K562 (cell line): Measurements from ENCODE around the gene LUZP1. TPM values are rescaled to one million over a fixed set of nuclear protein-coding genes. Genes with fewer than 3 reads are reported as not detected.

Experiments used
- CEBPB ChIP-seq: fragments of 450-650 bp; IDR thresholded peaks from 2 replicates; pipeline ENCODE4 v1.6.1; 2016; ENCODE audit warnings: missing genetic modification characterization, missing compliant biosample characterization
- ELF4 ChIP-seq: fragments of 450-650 bp; formaldehyde crosslinking; IDR thresholded peaks from 2 replicates; pipeline ENCODE4 v1.4.0; 2022; ENCODE audit warnings: missing genetic modification characterization
- EP400 ChIP-seq: fragments of 450-650 bp; IDR thresholded peaks from 2 replicates; pipeline ENCODE4 v1.6.1; 2017; ENCODE audit warnings: antibody characterized with exemption, mild to moderate bottlenecking, moderate library complexity
- FOXO4 ChIP-seq: fragments of 450-650 bp; formaldehyde crosslinking; IDR thresholded peaks from 2 replicates; pipeline ENCODE4 v1.4.0; 2020; ENCODE audit warnings: mild to moderate bottlenecking, moderate library complexity
- GABPB2 ChIP-seq: fragments of 250-450 bp; sonication (Bioruptor Pico); conservative IDR thresholded peaks from 2 replicates; pipeline ENCODE4 v1.5.1; 2021; ENCODE audit warnings: mild to moderate bottlenecking
- HDAC2 ChIP-seq: fragments of 450-650 bp; IDR thresholded peaks from 2 replicates; pipeline ENCODE4 v1.6.1; 2016; ENCODE audit warnings: mild to moderate bottlenecking
- JUND ChIP-seq, 2 experiments: IDR thresholded peaks; 2 replicates in 1 of 2; 3 replicates in 1 of 2; pipeline ENCODE4 v1.6.1; 2011; ENCODE audit warnings: borderline replicate concordance in 2 of 2, low read depth in 2 of 2, low read length in 2 of 2, improper control_type of control experiment in 1 of 2, missing biosample characterization in 1 of 2, missing genetic modification characterization in 1 of 2, missing genetic modification reagents in 1 of 2
- NCOA1 ChIP-seq: fragments of 450-650 bp; IDR thresholded peaks from 2 replicates; pipeline ENCODE4 v1.6.1; 2016; ENCODE audit warnings: low read depth
- PTBP1 ChIP-seq: fragments of 200-400 bp; formaldehyde crosslinking; IDR thresholded peaks from 2 replicates; pipeline ENCODE4 v1.6.1; 2017; ENCODE audit warnings: low read depth, low read length
- SMAD3 ChIP-seq: fragments of 450-650 bp; formaldehyde crosslinking; conservative IDR thresholded peaks from 2 replicates; pipeline ENCODE4 v1.4.0; 2020; ENCODE audit warnings: mild to moderate bottlenecking
- TCF7 ChIP-seq: sonication (generic); IDR thresholded peaks from 2 replicates; pipeline ENCODE4 v1.6.1; 2016; ENCODE audit warnings: antibody characterized with exemption, borderline replicate concordance
- TFAP4 ChIP-seq: sonication (generic); formaldehyde crosslinking; IDR thresholded peaks from 2 replicates; pipeline ENCODE4 v1.8.0; 2022; ENCODE audit warnings: missing genetic modification reagents, mild to moderate bottlenecking, moderate library complexity, borderline replicate concordance
- THAP7 ChIP-seq: fragments of 250-450 bp; sonication (Bioruptor Pico); IDR thresholded peaks from 2 replicates; pipeline ENCODE4 v1.5.0; 2021
- USF2 ChIP-seq: sonication (generic); formaldehyde crosslinking; IDR thresholded peaks from 2 replicates; pipeline ENCODE4 v1.5.0; 2020; ENCODE audit warnings: missing genetic modification reagents
- ZKSCAN3 ChIP-seq: fragments of 250-450 bp; sonication (Bioruptor Pico); IDR thresholded peaks from 2 replicates; pipeline ENCODE4 v1.4.0; 2020
- ZNF431 ChIP-seq: sonication (generic); formaldehyde crosslinking; IDR thresholded peaks from 2 replicates; pipeline ENCODE4 v1.8.0; 2022; ENCODE audit warnings: mild to moderate bottlenecking, missing genetic modification reagents
- ZNF449 ChIP-seq: fragments of 250-450 bp; sonication (Bioruptor Pico); IDR thresholded peaks from 2 replicates; pipeline ENCODE4 v1.8.0; 2022; ENCODE audit warnings: moderate library complexity, mild to moderate bottlenecking, inconsistent platforms
- ZNF592 ChIP-seq: fragments of 450-650 bp; IDR thresholded peaks from 2 replicates; pipeline ENCODE4 v1.6.1; 2017; ENCODE audit warnings: antibody characterized with exemption, mild to moderate bottlenecking
- ZNF717 ChIP-seq: fragments of 250-450 bp; sonication (Bioruptor Pico); IDR thresholded peaks from 2 replicates; pipeline ENCODE4 v1.5.0; 2021
- polyA plus RNA-seq, 8 experiments: library from polyadenylated mRNA; depleted of rRNA in 4 of 8; stranded (reverse) in 5 of 8; unstranded in 3 of 8; fragments of >200 nt; fragmentation: Nextera tagmentation in 2 of 8; fragmentation: Illumina TruSeq in 1 of 8; extraction: Ambion mirVana in 2 of 8; extraction: Trizol in 1 of 8; gene quantifications; 2 replicates each; pipeline versions ENCODE4 v1.2.1 to v1.2.3, GENCODE V29; 2011 to 2014; ENCODE audit warnings: inconsistent platforms in 1 of 8, missing spikeins in 1 of 8
- total RNA-seq, 7 experiments: library from RNA; depleted of rRNA in 6 of 7; stranded (reverse); fragments of >200 nt in 6 of 7; fragmentation: Illumina TruSeq in 2 of 7; extraction: Trizol in 2 of 7; gene quantifications; 2 replicates each; pipeline versions ENCODE4 v1.2.1 to v1.2.3, GENCODE V29; 2011 to 2021; ENCODE audit warnings: low replicate concordance in 1 of 7

The LUZP1 gene
- total and polyA plus RNA-seq, 9 of the 15 experiments (the other 6 are each of a cell fraction or from before 2014, with no cell fraction given), result 6.5 to 19.1 (median 12.4) TPM

DNA sequence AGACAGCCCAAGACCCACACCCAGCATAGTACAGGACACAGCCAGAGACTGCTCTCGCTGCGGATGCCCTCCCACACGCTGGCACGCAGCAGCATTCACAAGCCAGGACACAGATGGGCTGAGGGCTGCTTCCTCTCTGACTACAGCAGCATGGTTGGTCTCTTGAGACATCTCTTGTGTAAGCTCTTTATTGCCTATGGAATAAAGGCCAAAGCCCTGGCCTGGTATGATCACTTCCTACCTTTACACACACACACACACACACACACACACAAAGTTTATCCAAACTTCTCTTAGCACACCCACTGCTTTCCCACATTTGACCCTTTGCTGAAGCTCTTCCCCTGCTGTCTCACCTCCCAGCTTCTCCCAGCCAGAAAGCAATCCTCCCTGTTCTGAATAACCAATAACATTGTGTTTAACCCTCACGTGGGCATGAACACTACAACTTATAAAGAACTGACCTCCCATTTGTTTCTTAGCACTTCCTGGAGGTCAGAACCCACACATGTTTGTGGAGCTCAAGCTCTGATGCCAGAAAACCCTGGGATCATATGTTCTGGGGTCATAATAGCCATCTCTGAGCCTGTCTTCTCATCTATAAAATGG is 1.2 kb upstream of the LUZP1 start (continued):
- TF ChIP-seq ZNF592, result 0 out of 2 replicates have a peak, but pooled peaks have one; percentile 46
- TF ChIP-seq FOXO4, result no peak
- no peak for TF ChIP-seq GABPB2 (CRISPR knock-in tag)
- TF ChIP-seq ZNF431 (CRISPR knock-in tag), result no peak
- no peak for TF ChIP-seq ZNF717 (CRISPR knock-in tag)
- no peak for TF ChIP-seq THAP7
- no peak for TF ChIP-seq ZNF449
- no peak for TF ChIP-seq TFAP4
- no peak for TF ChIP-seq CEBPB
- peak; percentile 95 for TF ChIP-seq USF2
- no peak for TF ChIP-seq JUND (IDR thresholded peaks at IDR 0.05; ENCODE audit: borderline replicate concordance, low read depth, low read length)
- no peak; the same call in 2 of the 3 replicates for TF ChIP-seq JUND (tag; IDR thresholded peaks at IDR 0.05; ENCODE audit: borderline replicate concordance, low read depth, low read length)
- TF ChIP-seq ZKSCAN3 (CRISPR knock-in tag), result no peak
- TF ChIP-seq SMAD3, result no peak
- TF ChIP-seq TCF7, result no peak
- TF ChIP-seq EP400, result peak; percentile 52; the same call in 1 of the 2 replicates
- no peak for TF ChIP-seq NCOA1
- TF ChIP-seq HDAC2, result 0 out of 2 replicates have a peak, but pooled peaks have one; percentile 16
- TF ChIP-seq ELF4 (CRISPR knock-in tag), result peak; percentile 66
- no peak for TF ChIP-seq PTBP1
